ENCODE data around the gene SNAI1. TPM values are rescaled to one million over a fixed set of nuclear protein-coding genes. Genes with fewer than 3 reads are reported as not detected.
A peak's percentile ranks its signal among the peaks of the same experiment; 100 is the strongest.

SNAI1 gene
- total RNA-seq, 4 donors from 2014 or later: 8.2 to 14.1 (median 9.9) TPM

DNA sequence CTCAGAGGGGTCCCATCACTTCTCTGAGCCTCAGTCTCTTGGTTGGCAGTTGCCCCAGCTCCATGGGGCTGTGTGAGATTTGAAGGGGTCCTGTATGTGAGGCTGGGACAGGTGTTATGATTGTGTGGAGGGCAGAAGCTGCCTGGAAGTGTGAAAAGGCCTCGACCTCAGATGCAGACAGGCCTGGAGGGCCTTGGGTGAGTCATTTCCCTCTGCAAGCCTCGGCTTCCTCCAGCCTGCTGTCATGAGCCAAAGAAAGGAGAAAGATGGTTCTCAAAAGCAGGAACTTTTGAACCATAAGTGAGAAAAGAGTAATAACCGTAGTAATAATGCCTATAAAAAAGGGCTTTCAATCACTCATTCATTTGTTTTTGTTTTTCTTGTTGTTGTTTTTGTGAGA, 37.5 kb downstream of the SNAI1 start:
- intact Hi-C loops (cut with DNase I): no loop called here
- Histone ChIP-seq H3K4me3 (replicated peaks in 1 of 3) (no peak overlapping the region), H3K27me3 (no peaks in the 10 kb centered on the region), H3K36me3 (no peaks in the 10 kb centered on the region), H3K9me3 (no peaks in the 10 kb centered on the region), H3K27ac (no peak overlapping the region), H3K4me1 (peaks cover 0 to 8% of the 10 kb centered on the region in 2 donors)
- 72 to 84% methylated on average over 3 of the region's 3 CpGs for WGBS, 2 donors
- TF ChIP-seq, protein P1, sequence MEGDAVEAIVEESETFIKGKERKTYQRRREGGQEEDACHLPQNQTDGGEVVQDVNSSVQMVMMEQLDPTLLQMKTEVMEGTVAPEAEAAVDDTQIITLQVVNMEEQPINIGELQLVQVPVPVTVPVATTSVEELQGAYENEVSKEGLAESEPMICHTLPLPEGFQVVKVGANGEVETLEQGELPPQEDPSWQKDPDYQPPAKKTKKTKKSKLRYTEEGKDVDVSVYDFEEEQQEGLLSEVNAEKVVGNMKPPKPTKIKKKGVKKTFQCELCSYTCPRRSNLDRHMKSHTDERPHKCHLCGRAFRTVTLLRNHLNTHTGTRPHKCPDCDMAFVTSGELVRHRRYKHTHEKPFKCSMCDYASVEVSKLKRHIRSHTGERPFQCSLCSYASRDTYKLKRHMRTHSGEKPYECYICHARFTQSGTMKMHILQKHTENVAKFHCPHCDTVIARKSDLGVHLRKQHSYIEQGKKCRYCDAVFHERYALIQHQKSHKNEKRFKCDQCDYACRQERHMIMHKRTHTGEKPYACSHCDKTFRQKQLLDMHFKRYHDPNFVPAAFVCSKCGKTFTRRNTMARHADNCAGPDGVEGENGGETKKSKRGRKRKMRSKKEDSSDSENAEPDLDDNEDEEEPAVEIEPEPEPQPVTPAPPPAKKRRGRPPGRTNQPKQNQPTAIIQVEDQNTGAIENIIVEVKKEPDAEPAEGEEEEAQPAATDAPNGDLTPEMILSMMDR (IDR thresholded peaks at IDR 0.05): no peak
- TF ChIP-seq POLR2A (IDR thresholded peaks at IDR 0.05): no peak
- DNase-seq: no peak

DNA sequence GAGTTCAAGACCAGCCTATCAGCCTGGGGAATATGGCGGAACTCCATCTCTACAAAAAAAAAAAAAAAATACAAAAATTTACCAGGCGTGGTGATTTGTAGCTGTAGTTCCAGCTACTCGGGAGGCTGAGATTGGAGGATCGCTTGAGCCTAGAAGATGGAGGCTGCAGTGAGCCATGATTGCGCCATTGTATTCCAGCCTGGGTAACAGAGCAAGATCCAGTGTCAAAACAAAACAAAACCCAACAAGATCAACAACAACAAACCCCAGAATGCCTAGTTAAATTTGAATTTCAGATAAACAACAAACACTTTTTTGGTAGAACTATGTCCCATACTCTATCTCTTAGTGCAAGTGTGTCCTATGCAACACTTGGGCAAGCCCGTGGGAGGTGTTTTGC, 39.9 kb downstream of the SNAI1 start:
- no peak for DNase-seq
- intact Hi-C loops (cut with DNase I): no loop called here
- Histone ChIP-seq H3K4me3 (replicated peaks in 1 of 3) (no peak overlapping the region), H3K27me3 (no peaks in the 10 kb centered on the region), H3K9me3 (no peaks in the 10 kb centered on the region), H3K4me1 (peaks cover 4 to 19% of the 10 kb centered on the region in 2 donors), H3K36me3 (no peaks in the 10 kb centered on the region), H3K27ac (no peak overlapping the region)
- no peak for TF ChIP-seq POLR2A (IDR thresholded peaks at IDR 0.05)
- TF ChIP-seq, protein P1 (IDR thresholded peaks at IDR 0.05): no peak
- 94 to 95% methylated on average over 6 of the region's 6 CpGs for WGBS, 2 donors

DNA sequence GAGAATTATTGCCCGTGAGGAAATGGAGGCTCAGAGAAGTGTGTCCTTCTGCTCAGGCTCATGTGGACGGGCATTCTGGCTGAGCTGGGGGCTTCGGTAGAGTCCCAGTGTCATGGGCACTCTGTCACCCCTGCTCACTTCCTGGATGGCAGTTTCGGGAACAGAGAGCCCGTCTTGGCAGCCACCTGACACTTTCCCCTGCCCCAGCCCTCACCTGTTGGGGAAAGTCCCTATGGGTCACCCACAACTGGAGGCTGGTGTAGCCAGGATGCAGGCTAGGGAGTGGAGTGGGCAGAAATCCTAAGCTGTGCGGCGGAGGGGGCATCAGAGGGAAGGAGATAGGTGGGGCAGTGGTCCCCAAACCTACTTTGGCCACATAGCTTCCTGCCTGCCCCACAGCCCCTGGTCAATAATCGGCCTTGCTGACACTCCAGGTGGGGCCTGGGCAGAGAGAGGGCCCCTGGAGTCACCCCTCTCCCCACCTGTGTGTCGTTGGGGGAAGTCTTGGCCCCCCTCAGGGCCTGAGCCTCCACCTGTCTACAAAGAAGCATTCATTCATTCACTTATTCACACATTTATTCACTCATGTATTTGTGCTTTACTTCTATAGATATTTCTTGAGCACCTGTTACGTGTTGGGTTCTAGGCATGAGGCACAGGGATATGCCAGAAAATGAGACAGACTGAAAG, 40.5 kb downstream of the SNAI1 start:
- DNase-seq: no peak
- no peaks in the 10 kb centered on the region for H3K36me3 ChIP-seq
- intact Hi-C loops (cut with DNase I): no loop called here
- no peak overlapping the region for H3K4me3 ChIP-seq (replicated peaks in 1 of 3)
- no peaks in the 10 kb centered on the region for H3K9me3 ChIP-seq
- peaks cover 8 to 25% of the 10 kb centered on the region in 2 donors for H3K4me1 ChIP-seq
- no peak overlapping the region for H3K27ac ChIP-seq
- no peak for TF ChIP-seq POLR2A (IDR thresholded peaks at IDR 0.05)
- TF ChIP-seq, protein P1 (IDR thresholded peaks at IDR 0.05): no peak
- WGBS, 2 donors: 72 to 78% methylated on average over 10 of the region's 10 CpGs
- H3K27me3 ChIP-seq: no peaks in the 10 kb centered on the region

DNA sequence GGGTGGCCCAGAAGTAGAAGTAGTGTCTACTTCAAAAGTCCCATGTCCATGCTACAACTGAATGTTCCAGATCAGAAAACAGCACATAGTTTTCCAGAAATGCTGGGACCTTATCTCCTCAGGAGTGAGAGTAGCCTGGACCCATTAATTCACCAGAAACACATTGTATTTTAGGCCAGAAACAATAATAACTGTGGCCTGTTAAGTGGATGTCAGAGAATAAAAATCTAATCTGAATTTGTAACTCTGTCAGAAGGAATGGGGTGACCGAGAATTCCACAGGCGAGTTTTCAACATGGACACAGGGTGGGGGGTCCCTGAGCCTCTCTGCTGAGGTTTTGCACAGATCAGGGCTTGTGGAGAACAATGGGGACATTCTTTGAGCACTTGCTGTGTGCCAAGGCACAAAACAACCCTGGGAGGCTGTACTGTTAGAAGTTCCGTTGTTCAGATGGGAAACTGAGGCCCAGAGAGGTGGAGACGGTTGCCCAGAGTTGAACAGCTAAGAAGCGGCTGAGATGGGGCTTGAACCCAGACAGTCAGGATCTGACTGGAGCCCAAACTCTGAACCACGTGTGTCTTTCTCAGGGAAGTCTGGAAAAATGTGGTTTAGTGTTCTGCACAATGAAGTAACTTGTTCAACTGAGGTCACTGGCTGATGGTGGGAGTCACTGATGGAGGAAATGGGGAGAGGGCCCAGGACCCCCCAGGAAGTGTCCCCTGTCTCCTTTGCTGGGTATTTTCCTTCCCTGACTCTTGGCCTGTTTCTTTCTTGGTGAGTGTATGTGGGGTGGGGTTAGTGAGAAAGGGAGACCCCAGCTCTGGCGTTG, 44.2 kb downstream of the SNAI1 start:
- Histone ChIP-seq H3K27ac (peak overlapping the region; percentile 21 to 50 (median 38)), H3K9me3 (no peaks in the 10 kb centered on the region), H3K36me3 (no peaks in the 10 kb centered on the region), H3K4me3 (replicated peaks in 1 of 3) (no peak overlapping the region), H3K27me3 (no peaks in the 10 kb centered on the region), H3K4me1 (peaks cover 15 to 41% of the 10 kb centered on the region in 2 donors)
- no peak for DNase-seq
- intact Hi-C loops (cut with DNase I): no loop called here
- 81 to 91% methylated on average over 7 of the region's 7 CpGs for WGBS, 2 donors
- TF ChIP-seq, protein P1 (IDR thresholded peaks at IDR 0.05): no peak

DNA sequence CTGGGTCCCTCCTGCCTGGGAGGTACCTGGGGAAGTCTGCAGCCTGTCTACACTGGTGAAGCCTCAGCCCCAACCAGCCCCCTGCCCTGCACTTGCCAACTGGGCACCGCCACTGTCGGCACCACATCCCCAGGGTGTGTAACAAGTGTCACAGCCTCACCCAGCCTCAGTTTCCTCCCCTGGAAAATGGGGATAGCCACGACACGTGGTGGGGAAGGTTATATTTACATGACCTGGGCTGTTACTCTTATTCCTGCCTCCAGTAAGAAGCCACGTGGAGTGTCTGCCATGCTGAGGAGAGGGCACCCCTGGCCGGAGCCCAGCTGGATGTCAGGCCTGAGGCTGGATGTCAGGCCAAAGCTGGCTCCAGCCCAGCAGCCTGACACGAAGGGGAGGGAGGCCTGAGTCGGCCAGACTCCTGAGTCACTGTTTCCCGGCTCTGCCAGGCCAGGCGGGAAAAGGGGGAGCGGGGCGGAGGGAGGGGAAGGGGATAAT, 44.9 kb downstream of the SNAI1 start:
- DNase-seq: peak; percentile 90 to 91

More for the DNA sequence above, 44.9 kb downstream of the SNAI1 start:
- no peaks in the 10 kb centered on the region for H3K36me3 ChIP-seq
- intact Hi-C loops (cut with DNase I): no loop called here
- peak overlapping the region; percentile 21 to 50 (median 38) for H3K27ac ChIP-seq
- H3K4me1 ChIP-seq: peaks cover 15 to 41% of the 10 kb centered on the region in 2 donors
- no peaks in the 10 kb centered on the region for H3K9me3 ChIP-seq
- H3K27me3 ChIP-seq: no peaks in the 10 kb centered on the region
- H3K4me3 ChIP-seq (replicated peaks in 1 of 3): no peak overlapping the region
- TF ChIP-seq, protein P1 (IDR thresholded peaks at IDR 0.05): no peak
- no peak for TF ChIP-seq POLR2A (IDR thresholded peaks at IDR 0.05)
- WGBS, 2 donors: 29 to 38% methylated on average over 9 to 12 of the region's 12 CpGs
